Left lung (tissue), 14 donors: Measurements from ENCODE around the gene TERC. TPM values are rescaled to one million over a fixed set of nuclear protein-coding genes. Genes with fewer than 3 reads are reported as not detected.

Experiments used
- ATAC-seq: fragments of 200-7000 bp; cut with Tn5 transposase; one replicate; pipeline ENCODE4 v1.9.1; 2020; ENCODE audit warnings: moderate library complexity
- DNase-seq, 4 donors: peaks; one replicate each; pipeline ENCODE4 v3.0.0-alpha.2; 2013 to 2020
- H3K27ac ChIP-seq, 2 donors: fragments of 200-600 bp; sonication (generic) in 1 of 2; one replicate each; pipeline versions ENCODE4 v1.5.0 to v1.8.0; 2020 to 2021
- H3K27me3 ChIP-seq, 2 donors: fragments of 200-600 bp; sonication (generic) in 1 of 2; one replicate each; pipeline versions ENCODE4 v1.5.0 to v1.8.0; 2020 to 2021
- H3K36me3 ChIP-seq, 2 donors: fragments of 200-600 bp; sonication (generic) in 1 of 2; one replicate each; pipeline versions ENCODE4 v1.5.0 to v1.8.0; 2020 to 2021
- H3K4me1 ChIP-seq, 2 donors: fragments of 200-600 bp; one replicate each; pipeline ENCODE4 v1.8.0; 2021
- H3K4me3 ChIP-seq, 2 donors: fragments of 200-600 bp; sonication (generic) in 1 of 2; one replicate each; pipeline versions ENCODE4 v1.5.0 to v1.8.0; 2020 to 2021; ENCODE audit warnings: mild to moderate bottlenecking in 1 of 2
- H3K9me3 ChIP-seq, 2 donors: fragments of 200-600 bp; sonication (generic) in 1 of 2; one replicate each; pipeline versions ENCODE4 v1.5.0 to v1.8.0; 2020 to 2021
- intact Hi-C, 2 donors: fragments of 100-400 bp; cut with DNase I; formaldehyde crosslinking; loops; one replicate each; pipeline versions ENCODE4 v1.11.2 to v1.14.2; 2022
- long read RNA-seq, 12 donors: library from polyadenylated mRNA in 2 of 12; unstranded in 2 of 12; transcript quantifications; one replicate each; pipeline ENCODE4 v2.0.0 and lab custom pipeline, GENCODE V29; 2019 to 2026
- polyA plus RNA-seq, 6 donors: library from polyadenylated mRNA; unstranded; fragments of 120-200 nt; gene quantifications; one replicate each; pipeline ENCODE4 v1.2.1, GENCODE V29; 2013; ENCODE audit not compliant: insufficient read length in 6 of 6
- total RNA-seq, 2 donors: library from RNA; stranded (reverse); fragmentation: NEBNext Ultra II Directional; extraction: Animal tissue kit (Norgen Biotek cat#: 25700); gene quantifications; one replicate each; pipeline ENCODE4 v1.2.1, GENCODE V29; 2021
- TF ChIP-seq, protein P1 (sequence below), 2 donors: fragments of 200-600 bp; sonication (generic) in 1 of 2; IDR thresholded peaks; one replicate each; pipeline versions ENCODE4 v1.5.0 to v1.8.0; 2021; ENCODE audit warnings: antibody characterized with exemption in 2 of 2
- donor health status: DM: no; HTN: yes; CAD: no.
- donor health status: DM: no; HTN: no; CAD: no.

The TERC gene
- total RNA-seq = 1 to 10 TPM; 4.0 to 8.0 TPM
- under 1 TPM in 3 of 6 donors, not detected in 3; 0.38 to 0.54 (median 0.41) TPM for polyA plus RNA-seq
- long read RNA-seq, donor 1 = 0 reads
- long read RNA-seq, donor 2 = 0 reads
- long read RNA-seq, donor 3 = 0 reads
- long read RNA-seq, donor 4 = 0 reads
- long read RNA-seq, donor 5 = 0 reads
- long read RNA-seq, donor 6, partial matches to known transcripts = 0 of 1 reads
- long read RNA-seq, donor 6, other reads (novel, unspliced or antisense) = 0 of 1 reads
- long read RNA-seq, donor 7 = 0 reads
- long read RNA-seq, donor 8 = 0 reads
- long read RNA-seq, donor 9 = 0 reads
- long read RNA-seq, donor 10 = 0 reads
- long read RNA-seq, donor 11 = 0 reads
- long read RNA-seq, donor 12 = 0 reads

DNA sequence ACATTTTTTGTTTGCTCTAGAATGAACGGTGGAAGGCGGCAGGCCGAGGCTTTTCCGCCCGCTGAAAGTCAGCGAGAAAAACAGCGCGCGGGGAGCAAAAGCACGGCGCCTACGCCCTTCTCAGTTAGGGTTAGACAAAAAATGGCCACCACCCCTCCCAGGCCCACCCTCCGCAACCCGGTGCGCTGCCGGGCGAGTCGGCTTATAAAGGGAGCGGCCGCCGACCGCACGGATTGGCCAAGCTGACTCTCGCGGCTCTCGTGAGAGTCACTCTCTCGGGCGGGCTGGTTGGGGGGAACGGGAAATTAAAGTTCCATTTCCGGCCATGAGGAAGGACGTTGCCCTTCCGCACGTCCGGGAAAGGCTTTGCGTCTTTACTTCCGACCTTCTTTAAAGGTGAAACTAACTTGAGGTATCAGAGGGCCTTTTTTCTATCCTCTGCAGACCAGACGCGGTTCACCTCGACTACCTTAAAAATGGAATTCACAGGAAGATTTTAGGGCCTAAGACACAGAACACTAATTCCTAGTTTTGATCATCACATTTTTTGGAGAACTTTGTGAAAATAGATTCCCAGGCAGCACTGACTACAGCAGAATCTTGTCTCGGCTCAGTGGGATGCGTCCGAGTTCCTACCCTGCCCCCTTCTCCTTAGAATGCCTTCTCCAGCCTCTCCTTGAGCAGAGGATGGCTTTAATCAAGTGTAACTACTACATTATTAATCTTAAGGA lies at the start of gene TERC:
Gene TERC (minus strand): TSS at position 179 of the 731 bp plus-strand sequence.
- peak within 1 kb of the TSS; percentile 60 to 85 for H3K4me3 ChIP-seq
- TF ChIP-seq, protein P1, sequence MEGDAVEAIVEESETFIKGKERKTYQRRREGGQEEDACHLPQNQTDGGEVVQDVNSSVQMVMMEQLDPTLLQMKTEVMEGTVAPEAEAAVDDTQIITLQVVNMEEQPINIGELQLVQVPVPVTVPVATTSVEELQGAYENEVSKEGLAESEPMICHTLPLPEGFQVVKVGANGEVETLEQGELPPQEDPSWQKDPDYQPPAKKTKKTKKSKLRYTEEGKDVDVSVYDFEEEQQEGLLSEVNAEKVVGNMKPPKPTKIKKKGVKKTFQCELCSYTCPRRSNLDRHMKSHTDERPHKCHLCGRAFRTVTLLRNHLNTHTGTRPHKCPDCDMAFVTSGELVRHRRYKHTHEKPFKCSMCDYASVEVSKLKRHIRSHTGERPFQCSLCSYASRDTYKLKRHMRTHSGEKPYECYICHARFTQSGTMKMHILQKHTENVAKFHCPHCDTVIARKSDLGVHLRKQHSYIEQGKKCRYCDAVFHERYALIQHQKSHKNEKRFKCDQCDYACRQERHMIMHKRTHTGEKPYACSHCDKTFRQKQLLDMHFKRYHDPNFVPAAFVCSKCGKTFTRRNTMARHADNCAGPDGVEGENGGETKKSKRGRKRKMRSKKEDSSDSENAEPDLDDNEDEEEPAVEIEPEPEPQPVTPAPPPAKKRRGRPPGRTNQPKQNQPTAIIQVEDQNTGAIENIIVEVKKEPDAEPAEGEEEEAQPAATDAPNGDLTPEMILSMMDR (IDR thresholded peaks at IDR 0.05) = no peak
- intact Hi-C loops = no loop called here
- ATAC-seq (peak; percentile 92), DNase-seq (peak; percentile 89 to 96 (median 94))
- peaks cover 0 to 3% of the 10 kb centered on the region in 2 donors for H3K9me3 ChIP-seq
- peaks cover 0 to 15% of the 10 kb centered on the region in 2 donors for H3K4me1 ChIP-seq
- H3K27me3 ChIP-seq = no peaks in the 10 kb centered on the region
- H3K27ac ChIP-seq = peak within 1 kb of the TSS; percentile 98 to 99
- H3K36me3 ChIP-seq = no peaks in the 10 kb centered on the region

DNA sequence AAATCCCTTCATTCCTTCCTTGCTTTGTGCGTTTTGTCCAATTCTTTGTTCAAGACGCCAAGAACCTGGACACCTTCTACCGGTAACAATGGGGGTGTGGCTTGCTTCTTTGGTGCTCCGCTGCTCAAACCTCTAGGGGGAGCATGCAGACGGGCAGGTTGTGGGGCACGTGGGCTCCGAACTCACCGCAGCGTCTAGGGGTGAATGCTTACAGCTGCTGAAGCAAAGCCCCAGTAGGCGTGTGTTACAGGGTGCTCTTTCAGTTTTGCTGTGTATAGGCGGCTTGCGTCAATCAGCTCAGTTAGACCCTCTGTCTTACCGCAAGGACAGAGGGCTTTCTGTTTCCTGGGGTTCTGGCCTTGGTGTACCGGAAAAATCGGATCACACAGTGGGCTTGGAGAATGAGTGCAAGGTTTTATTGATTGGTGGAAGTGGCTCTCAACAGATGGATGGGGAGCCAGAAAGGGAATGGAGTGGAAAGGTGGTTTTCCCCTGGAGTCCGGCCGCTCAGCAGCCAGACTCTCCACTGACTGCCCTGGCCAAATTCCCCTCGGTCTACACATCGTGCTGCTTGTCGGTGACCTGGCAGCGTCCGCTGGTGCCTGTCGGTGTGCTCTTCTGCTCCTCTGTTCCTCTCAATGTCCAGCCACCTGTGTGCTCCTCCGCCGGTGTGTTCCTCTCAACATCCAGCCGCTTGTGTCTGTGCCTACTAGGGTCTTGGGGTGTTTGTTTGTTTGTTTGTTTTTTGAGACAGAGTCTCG lies 49.1 kb upstream of the TERC start:
- no peak overlapping the region for H3K27ac ChIP-seq
- intact Hi-C loops = no loop called here
- H3K9me3 ChIP-seq = peaks cover 0 to 9% of the 10 kb centered on the region in 2 donors
- peak in 3 of 4 donors; percentile 24 to 77 (median 60) for DNase-seq
- H3K36me3 ChIP-seq = no peaks in the 10 kb centered on the region
- peaks cover 0 to 6% of the 10 kb centered on the region in 2 donors for H3K27me3 ChIP-seq
- ATAC-seq = peak; percentile 41
- peaks cover 8 to 23% of the 10 kb centered on the region in 2 donors for H3K4me1 ChIP-seq
- H3K4me3 ChIP-seq = peak overlapping the region; percentile 43 to 62
- TF ChIP-seq, protein P1 (IDR thresholded peaks at IDR 0.05) = peak in 1 of 2 donors; percentile 24

DNA sequence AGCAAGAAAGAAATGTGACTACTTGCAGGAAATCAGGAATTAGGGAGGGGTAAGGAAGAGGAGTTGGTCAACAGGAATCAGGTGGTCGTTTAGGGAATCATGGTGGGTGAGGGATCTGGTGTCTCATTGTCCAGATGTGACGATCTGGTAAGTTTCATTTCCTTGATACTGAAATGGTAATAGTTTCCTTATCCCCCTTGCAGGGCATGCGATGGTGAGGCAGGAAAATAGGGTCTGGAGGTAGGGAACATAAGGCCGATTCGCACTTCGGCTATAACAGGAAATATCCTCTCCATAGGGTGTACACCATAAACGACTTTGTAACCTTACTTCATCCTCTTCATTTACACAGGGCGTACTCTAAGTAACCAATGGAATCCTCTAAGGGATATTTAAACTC lies 48.4 kb upstream of the TERC start:
- H3K9me3 ChIP-seq = peaks cover 0 to 9% of the 10 kb centered on the region in 2 donors
- TF ChIP-seq, protein P1 (IDR thresholded peaks at IDR 0.05) = no peak
- H3K27ac ChIP-seq = no peak overlapping the region
- H3K4me1 ChIP-seq = peaks cover 8 to 23% of the 10 kb centered on the region in 2 donors
- H3K4me3 ChIP-seq = peak overlapping the region; percentile 43 to 62
- intact Hi-C loops = no loop called here
- DNase-seq (no peak), ATAC-seq (no peak)
- H3K36me3 ChIP-seq = no peaks in the 10 kb centered on the region
- peaks cover 0 to 6% of the 10 kb centered on the region in 2 donors for H3K27me3 ChIP-seq

DNA sequence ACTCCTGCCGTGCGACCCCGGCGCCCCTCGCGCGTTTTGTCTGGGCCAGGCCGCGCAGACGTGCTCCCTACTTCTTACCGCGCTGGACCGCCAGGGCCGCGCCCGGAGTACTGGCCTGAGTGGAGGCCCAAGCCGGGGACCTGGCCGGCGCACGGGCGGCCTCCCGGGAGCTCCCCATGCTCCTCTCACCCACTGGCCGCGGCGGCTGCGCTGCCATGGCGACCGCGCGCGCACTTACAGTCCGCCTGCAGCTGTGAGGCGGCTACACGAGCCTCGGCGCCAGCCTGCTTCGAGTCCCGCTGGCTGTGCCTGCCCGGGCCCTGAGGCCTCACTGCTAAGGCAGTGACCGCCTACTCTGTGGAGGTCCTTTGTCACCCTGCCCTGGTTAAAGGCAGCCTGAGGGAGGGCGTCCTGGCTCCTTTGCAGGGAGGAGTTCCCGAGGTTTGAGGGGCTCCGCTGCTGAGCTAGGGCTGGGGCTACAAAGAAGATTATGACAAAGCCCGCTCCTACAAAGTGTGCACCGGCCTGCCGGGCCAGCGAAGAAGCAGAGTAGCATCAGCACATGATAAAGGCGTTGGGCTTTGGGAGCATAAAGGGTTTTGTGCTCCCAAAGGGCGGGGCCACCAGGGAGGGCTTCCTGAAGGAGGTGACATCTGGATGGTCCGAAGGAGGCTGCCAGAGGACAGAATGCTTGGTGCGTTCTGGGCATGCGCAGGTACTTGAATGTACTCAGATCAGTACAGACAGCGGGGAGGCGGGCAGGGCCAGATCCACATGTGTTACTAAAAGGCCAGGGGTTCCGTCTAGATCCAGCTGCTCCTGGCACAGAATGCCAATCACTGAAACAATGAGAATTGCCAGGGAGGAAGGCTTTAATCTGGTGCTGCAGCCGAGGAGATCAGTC lies 47.7 kb upstream of the TERC start, which contains the start of the genes LRRC34 and LRRIQ4:
Gene LRRC34 (minus strand): TSS at position 573 of the 904 bp plus-strand sequence. CDS start 356 bp downstream, at position 217.
Gene LRRIQ4 (plus strand): TSS at position 539 of the 904 bp plus-strand sequence. CDS start 9,052 bp downstream, outside the sequence.
- peaks cover 0 to 6% of the 10 kb centered on the region in 2 donors for H3K27me3 ChIP-seq
- peak within 1 kb of the TSS; percentile 43 to 62 for H3K4me3 ChIP-seq
- H3K9me3 ChIP-seq = peaks cover 0 to 9% of the 10 kb centered on the region in 2 donors
- DNase-seq (peak; percentile 65 to 96 (median 82)), ATAC-seq (peak; percentile 90)
- H3K27ac ChIP-seq = peak within 1 kb of the TSS; percentile 58 to 72
- H3K36me3 ChIP-seq = no peaks in the 10 kb centered on the region
- peaks cover 8 to 23% of the 10 kb centered on the region in 2 donors for H3K4me1 ChIP-seq
- intact Hi-C loops = no loop called here
- TF ChIP-seq, protein P1 (IDR thresholded peaks at IDR 0.05) = peak in 1 of 2 donors; percentile 19
